NCI-H460 (cell line): ENCODE data around the gene DLG5. TPM values are rescaled to one million over a fixed set of nuclear protein-coding genes. Genes with fewer than 3 reads are reported as not detected.
"Not testable (repeated sequence)": the region's sequence is repeated elsewhere in the genome, so short reads cannot be mapped to it uniquely, and the experiment has no call there.

Experiments
- DNase-seq: peaks from one replicate; pipeline ENCODE4 v3.0.0-alpha.2; 2016; ENCODE audit warnings: low read depth; ENCODE audit errors: extremely low read depth
- total RNA-seq: library from RNA; depleted of rRNA; stranded (reverse); fragments of >200 nt; shearing (Covaris generic); gene quantifications from 2 replicates; pipeline ENCODE4 v1.2.3, GENCODE V29; 2014

Gene DLG5
- total RNA-seq, 1 experiment from 2014 or later = 15.7 TPM

- no peak for DNase-seq
Observed at GRCh38 chr10:77776487-77776886, 150.1 kb downstream of the DLG5 start.

GRCh38 chr10:77774940-77775391 is 151.6 kb downstream of the DLG5 start:
- DNase-seq = no peak

- no peak for DNase-seq
Observed at GRCh38 chr10:77773631-77774426, 152.7 kb downstream of the DLG5 start.

GRCh38 chr10:77772852-77773600 is 153.5 kb downstream of the DLG5 start:
- not testable (repeated sequence) for DNase-seq

GRCh38 chr10:77771851-77772250 is 154.7 kb downstream of the DLG5 start:
- no peak for DNase-seq

GRCh38 chr10:77771450-77771849 is 155.1 kb downstream of the DLG5 start:
- DNase-seq = no peak

- no peak for DNase-seq
Observed at GRCh38 chr10:77770868-77771175, 155.7 kb downstream of the DLG5 start.

- DNase-seq = no peak
Observed at GRCh38 chr10:77770081-77770867, 156.3 kb downstream of the DLG5 start.

GRCh38 chr10:77768039-77768438 is 158.5 kb downstream of the DLG5 start:
- DNase-seq = no peak

GRCh38 chr10:77763453-77764430 is 162.8 kb downstream of the DLG5 start:
- no peak for DNase-seq

- not testable (repeated sequence) for DNase-seq
Observed at GRCh38 chr10:77758406-77758805, 168.1 kb downstream of the DLG5 start.

GRCh38 chr10:77756319-77757232 is 170.0 kb downstream of the DLG5 start:
- peak; percentile 73 for DNase-seq

GRCh38 chr10:77746047-77746707 is 180.4 kb downstream of the DLG5 start:
- DNase-seq = no peak

GRCh38 chr10:77744245-77744644 is 182.3 kb downstream of the DLG5 start:
- peak; percentile 32 for DNase-seq

- no peak for DNase-seq
Observed at GRCh38 chr10:77742172-77742571, 184.4 kb downstream of the DLG5 start.

GRCh38 chr10:77741746-77742145 is 184.8 kb downstream of the DLG5 start:
- no peak for DNase-seq
